PC-9 (cell line): ENCODE results near the gene CNOT10.

Source experiments
- EZH2 ChIP-seq: fragments of 200-600 bp; sonication (generic); IDR thresholded peaks from 2 replicates; pipeline ENCODE4 v1.8.0; 2017; ENCODE audit warnings: antibody characterized with exemption, low read depth
- TF ChIP-seq, protein P1 (sequence below): fragments of 200-600 bp; sonication (generic); conservative IDR thresholded peaks from 2 replicates; pipeline ENCODE4 v1.6.1; 2017; ENCODE audit warnings: mixed run types, antibody characterized with exemption, mild to moderate bottlenecking, moderate library complexity

DNA sequence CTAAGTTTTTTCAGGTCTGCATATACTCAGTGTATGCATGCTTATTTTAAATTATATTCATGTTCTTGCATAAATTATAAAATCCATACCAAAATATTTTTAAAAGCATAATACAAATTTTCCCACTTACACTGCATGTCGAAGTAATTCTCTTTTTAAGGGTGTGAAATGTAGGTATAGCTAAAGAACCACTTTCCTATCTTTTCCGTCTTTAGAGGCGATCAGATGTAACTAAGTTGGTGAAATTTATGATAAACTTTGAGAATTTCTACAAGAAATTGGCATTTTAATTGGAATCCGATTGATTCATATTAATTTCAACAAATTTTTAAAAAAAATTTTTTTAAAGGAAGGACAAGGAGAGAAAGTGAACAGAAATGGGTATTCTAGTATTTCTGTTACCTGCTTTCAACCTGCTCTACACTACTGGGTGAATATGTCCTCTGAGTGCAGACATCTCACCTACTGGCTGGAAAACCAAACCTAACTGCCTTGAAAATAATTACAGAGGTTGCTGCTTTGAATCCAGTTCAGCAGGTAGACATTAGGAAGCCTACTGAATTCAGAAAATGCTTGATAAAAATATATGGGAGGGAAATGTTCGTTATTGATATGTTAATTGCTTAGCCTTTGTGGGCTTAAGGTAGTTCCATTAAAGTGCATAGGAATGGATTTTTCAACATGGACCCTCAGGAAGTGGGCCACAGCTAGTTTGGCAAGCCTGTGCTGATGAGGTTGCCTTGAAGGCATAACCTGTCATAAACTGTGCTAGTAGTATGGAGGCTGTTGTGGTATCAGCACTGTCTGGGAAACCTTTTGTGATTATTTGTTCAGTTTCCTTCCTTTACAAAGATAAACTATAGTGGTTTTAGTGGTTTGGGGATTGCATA, 137.9 kb downstream of the CNOT10 start:
- TF ChIP-seq, protein P1, sequence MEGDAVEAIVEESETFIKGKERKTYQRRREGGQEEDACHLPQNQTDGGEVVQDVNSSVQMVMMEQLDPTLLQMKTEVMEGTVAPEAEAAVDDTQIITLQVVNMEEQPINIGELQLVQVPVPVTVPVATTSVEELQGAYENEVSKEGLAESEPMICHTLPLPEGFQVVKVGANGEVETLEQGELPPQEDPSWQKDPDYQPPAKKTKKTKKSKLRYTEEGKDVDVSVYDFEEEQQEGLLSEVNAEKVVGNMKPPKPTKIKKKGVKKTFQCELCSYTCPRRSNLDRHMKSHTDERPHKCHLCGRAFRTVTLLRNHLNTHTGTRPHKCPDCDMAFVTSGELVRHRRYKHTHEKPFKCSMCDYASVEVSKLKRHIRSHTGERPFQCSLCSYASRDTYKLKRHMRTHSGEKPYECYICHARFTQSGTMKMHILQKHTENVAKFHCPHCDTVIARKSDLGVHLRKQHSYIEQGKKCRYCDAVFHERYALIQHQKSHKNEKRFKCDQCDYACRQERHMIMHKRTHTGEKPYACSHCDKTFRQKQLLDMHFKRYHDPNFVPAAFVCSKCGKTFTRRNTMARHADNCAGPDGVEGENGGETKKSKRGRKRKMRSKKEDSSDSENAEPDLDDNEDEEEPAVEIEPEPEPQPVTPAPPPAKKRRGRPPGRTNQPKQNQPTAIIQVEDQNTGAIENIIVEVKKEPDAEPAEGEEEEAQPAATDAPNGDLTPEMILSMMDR = no peak
- no peak for TF ChIP-seq EZH2
